GM18909 (cell line): ENCODE measurements around the gene FAM47E.
"Not testable (repeated sequence)": the region's sequence is repeated elsewhere in the genome, so short reads cannot be mapped to it uniquely, and the experiment has no call there.

Source experiments
- ATAC-seq: cut with Tn5 transposase; IDR thresholded peaks from one replicate; pipeline ENCODE4 v1.9.1; 2021; ENCODE audit warnings: mild to moderate bottlenecking; ENCODE audit not compliant: unreplicated experiment, poor library complexity

The FAM47E gene

DNA sequence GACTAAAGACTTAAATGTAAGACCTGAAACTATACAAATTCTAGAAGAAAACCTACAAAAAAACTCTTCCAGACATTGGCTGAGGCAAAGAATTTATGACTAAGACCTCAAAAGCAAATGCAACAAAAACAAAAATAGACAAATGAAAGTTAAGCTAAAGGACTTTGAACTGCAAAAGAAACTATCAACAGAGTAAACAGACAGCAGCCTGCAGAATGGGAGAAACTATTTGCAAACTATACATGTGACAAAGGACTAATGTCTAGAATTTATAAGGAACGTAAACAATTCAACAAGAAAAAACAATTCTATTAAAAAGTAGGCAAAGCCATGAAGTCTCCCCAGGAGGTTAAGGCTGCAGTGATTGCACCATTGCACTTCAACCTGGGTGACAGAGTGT, 9.1 kb downstream of the FAM47E start:
- ATAC-seq: no peak

DNA sequence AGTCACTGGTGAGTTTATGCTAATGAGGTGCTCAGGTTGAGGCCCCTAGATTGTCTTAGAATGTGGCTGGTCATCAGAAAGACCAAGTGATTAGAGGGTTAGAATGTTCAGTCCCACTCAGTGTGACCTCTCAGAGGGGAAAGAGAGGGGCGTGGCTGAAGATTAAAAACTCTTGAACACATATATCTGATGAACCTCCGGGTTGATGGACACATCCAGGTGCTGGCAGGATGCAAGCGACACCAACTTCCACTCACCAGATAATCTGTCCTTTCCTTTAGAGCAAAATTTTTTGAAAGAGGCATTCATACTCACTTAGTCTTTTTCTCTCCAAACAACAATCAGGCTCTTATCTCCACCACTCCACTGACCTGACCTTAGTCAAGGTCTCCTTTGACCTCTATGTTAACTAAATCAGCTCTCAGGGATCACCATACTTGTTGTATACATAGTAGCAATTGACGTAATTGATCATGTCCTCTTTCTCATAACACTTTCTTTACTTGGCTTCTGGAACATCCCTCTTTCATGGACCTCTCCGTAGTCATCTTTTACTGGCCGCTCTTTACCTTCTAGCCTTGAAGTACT, 14.2 kb downstream of the FAM47E start:
- ATAC-seq: no peak

DNA sequence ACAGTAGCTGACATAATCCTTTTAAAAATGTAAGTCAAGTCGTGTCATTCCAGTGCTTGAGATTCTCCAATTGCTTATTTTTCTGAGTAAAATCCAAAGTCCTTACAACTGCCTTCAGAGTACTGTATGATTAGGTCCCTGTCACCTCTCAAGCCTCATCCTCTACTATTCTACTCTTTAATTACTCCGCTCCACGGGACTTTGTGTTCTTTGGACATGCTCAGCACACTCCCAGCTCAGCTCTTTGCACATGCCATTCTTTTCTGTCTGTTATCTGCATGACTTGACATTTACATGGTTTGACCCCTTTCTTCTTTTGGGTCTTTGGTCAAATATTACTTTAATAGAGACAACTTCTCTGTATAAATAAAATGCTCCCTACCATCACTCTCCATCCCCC, 15.1 kb downstream of the FAM47E start:
- no peak for ATAC-seq

DNA sequence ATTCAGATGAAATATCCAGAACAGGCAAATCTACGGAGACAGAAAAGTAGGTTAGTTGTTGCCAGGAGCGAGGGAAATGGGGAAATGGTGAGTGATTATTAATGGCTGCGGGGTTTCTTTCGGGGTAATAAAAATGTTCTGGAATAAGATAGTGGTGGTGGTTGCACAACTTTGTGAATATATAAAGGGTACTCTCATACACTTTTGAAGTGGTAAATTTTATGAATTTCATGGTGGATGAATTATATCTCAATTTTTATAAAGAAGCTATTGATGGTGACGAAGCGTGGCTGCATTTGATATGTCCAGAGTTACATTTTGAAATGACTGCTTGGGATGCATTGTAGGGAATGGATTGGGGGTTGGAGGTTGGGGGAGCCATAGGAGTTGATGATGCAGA, 16.3 kb downstream of the FAM47E start:
- no peak for ATAC-seq

DNA sequence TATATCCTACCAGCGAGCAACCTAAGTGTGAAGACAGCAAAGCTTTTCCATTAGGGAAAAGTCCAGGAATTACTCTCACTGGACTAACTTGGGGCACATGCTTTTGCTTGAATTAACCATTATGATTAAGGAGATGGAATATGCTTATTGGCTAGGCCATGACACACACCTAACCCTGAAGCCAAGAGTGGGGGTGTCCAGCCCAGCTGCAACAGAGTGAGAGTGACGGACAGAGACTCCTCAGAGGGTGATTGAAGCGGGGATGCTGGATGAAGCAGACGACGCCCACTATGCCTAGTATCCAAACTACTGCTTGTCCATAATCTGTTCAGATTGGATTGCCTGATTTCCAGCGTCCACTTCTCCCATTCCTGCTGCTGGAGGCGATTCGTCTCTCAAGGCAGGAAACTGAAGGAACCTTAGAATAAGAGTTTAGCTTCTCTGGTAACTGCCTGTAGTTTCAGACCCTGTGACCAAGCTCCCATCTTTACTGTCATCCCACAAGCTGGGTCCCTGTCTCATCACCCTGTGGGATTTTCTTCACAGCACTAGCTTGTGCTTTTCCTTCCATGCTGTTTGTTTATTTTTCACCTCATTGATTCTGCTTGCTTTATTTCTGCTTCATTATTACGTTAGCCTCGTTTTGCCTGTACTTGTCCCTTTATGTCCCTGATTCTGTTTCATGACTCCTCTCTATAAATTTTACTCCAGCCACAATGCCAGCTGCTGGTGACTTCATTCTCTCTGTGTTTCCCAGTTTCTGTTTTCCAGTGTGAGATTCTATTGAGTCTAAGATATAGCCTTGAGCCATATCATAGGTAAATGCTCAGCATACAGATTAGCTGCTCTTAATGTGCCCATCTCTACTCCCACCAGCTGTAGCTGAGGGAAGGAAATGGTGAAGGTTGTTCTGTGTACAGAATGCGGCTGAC, 19.0 kb downstream of the FAM47E start:
- no peak for ATAC-seq

DNA sequence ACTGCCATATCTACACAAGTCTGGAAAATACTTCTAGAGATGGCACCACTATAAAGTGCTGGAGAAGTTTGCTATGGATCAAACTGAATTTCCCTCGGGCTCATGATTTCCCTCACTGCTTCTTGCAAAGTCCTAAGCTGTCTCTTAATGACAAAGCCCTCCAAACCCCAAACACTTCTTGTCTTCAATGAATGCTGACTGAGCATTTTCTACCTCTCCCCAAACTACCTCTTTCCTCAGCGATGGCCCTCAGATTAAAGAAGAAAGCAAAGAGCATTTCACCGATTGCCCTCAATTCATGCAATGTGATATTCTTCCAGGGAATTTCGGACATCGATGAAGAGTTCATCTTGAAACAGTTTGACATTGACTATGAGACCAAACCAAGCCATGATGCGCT, 19.7 kb downstream of the FAM47E start:
- ATAC-seq: no peak

DNA sequence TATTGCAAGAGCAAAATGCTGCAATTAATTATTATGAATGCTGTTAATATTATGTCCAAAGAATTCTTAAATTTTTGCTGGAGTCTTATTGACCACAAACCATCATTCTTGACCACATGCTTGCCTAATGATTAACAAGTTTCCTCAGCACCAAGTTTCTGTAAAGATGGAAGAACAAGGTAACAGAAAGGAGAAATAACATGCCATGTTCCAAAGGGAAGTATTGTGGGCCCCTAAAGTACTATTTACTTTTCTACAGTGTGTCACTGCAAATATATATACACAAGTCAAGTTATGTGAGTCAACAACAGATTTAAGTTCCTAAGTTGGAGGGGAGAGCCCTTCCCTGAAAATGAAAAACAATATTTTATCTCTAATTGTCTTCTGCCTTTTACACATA, 20.6 kb downstream of the FAM47E start:
- ATAC-seq: no peak

DNA sequence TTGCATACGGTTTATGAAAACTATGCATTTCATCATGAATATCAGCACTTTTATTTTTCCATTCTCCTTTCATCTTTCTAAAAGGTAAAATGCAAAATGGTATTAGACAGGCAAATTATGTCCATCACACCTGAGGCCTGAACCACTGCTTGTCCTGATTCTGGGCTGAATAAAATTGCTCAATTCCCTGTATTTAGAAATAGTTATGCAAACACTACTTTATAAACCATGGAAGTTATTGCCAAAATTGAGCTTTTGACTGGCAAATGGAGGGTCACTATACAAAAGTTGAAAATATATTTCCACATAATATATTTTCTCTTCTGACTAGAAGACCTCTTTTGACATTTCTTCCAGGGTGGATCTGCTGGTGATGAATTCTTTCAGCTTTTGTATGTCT, 21.1 kb downstream of the FAM47E start:
- no peak for ATAC-seq

DNA sequence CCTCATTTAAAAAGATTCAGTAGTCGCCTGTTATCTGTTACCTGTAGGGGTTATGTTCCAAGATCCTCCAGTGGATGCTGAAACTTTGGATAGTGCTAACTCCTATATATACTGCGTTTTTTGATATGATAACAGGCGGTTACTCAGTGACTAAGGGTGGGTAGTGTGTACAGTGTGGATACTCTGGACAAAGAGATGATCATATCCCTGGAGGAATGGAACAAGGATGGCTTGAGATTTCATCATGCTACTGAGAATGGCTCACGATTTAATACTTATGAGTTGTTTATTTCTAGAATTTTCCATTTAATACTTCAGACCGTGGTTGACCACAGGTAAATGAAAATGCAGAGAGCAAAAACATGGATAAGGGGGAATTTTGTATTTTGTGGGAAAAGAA, 21.5 kb downstream of the FAM47E start:
- no peak for ATAC-seq

DNA sequence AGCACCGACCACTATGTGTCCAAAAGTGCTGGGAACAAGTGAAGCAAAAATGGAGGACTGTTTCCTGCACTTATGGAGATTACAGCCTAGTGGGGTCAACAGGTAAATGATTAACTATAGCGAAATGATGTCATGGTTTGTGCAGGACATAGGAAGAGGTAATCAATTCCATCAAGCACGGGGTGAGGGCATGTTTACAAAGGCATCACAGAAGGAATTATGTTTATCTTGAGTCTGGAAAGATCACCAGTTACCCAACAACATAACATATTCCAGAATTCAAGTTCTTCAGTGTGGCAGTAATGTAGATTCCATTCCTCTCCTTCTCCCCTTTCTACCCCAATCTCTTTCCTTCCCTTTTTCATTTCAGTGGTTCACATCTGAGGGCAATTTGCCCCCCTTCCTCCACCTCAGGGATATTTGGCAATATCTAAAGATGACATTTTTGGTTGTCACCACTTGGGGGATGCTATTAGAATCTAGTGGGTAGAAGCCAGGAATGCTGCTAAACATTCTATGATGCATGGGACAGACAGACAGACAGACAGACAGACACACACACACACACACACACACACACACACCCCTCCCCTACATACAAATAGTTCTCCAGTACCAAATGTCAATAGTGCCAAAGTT, 24.1 kb downstream of the FAM47E start:
- no peak for ATAC-seq

DNA sequence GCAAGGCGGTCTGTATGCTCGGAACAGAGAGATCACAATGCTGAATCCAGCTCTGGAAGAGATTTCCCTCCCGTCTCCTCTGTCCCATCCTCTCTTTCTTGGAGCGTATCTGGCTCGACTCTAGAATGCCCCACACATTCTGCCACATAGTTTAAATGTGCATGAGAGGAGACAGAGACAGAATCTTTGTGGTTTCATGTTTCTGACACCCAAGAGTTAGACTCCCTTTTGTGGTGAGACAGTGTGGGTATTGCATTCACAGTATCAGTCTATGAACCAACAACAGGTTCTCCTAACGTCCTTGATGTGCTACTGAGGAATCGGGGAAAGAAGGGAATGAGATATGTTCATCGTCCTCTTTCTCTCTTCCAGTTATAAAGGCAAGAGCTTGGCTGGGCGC, 25.3 kb downstream of the FAM47E start:
- no peak for ATAC-seq

DNA sequence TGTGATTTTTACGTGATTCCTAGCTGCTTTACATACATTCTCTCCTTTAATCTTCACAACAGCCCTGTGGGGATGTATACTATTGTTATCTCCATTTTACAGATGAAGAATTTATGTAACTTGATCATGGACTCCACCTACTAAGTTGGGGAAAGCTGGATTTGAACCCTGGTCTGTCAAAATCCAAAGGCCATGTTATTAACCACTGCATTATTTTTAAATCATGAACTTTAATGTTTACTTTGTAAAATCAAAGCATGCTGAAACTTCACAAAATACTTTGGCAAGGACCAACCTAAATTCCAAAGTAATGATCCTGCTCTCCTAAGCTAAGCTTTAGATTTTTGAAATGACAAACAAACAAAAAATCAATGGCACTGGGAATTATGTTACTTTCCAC, 26.1 kb downstream of the FAM47E start:
- ATAC-seq: no peak

DNA sequence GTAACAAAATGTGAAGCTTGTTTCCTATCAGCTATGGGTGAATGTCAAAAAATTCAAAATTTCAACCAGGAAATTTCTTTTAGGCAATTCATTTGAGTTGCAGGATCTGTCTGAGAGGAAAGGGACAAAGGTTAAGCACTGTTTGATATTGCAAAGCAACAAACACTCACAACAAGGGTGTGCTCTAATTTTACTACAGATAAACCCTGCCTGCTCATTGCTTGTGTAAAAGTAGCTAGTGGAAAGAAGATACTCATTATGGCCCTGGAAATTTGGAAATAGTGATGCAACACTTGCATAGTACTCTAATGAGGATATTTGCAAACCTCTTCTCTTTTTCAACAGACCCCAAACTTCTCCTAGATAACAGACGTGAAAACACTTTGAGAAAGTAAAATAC, 27.1 kb downstream of the FAM47E start:
- no peak for ATAC-seq

DNA sequence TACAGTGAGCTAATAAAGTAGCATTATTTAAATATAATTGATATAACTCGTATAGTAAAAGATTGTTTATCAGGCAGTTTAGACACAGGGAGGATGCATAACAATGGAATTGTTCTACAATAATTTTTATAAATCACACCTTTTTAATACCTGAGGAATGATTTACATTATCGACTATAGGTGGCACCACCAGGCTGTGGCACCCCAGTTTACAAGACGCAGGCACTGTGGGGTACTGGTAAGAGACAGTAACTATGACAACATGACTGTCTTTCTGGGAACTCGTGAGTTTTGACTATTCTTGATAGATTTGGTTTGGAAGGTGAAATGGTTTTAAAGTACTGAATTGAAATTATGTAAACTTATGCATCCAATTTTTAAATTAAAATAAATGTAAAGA, 27.9 kb downstream of the FAM47E start:
- ATAC-seq: no peak

DNA sequence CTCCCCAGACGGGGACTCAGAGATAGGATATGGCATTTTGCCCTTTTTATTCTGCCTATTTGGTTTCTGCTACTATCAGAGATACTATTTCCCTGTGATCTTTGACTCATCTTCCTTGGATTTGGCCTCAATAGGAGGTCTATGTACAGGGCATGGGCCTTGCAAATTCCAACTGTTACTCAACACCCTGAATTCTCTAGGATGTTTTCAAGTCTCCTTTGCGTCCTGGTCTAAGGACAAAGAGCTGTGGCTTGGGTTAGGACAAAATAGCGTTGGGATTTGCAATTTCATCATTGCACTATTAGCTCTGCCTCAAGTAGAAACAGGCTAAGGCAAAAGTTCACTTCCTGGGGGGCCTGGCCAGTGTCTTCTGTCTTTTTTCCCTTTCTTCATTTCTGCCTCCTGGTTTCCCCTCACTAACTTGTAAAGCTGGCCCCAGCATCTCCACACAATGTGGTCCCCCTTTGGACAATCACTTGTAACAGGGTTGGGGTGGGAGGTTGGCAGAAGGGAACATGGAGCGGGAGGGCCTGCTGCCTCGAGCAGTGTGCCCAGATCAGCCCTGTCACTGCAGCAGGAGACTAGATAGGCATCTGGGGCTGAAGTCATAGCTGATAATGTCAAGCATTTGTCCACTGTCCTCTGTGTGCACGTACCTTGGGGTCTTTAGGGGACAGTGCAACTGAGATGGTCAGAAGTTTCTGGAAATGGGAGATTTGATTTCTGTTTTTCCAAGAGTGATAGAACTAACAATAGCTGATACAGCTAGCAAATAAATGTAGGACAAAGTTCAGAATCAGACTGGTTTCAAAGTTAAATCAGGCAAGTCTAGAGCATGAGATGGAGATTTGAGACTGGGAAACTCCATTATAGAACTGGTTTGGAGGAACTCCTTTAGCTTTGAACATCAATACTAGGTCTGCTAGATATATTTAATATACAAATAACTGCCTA, 29.2 kb downstream of the FAM47E start:
- ATAC-seq: no peak

DNA sequence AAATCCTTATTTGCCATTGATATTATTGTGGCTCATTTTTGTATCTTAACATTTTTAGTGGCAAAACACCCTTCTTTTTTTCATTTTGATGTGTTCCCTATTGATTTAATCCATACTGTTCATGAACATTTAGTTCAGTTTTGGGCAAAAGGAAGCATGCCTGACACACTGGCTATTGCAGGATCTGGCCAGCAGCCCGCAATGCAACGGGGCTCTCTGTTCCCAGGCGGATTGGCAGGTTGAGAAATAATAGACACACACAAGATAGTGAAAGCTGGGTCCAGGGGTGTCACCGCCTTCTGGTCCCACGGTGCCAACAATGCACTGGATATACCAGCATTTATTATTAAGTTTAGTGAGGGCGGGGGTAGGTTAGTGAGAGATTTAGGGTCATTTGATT, 30.1 kb downstream of the FAM47E start:
- not testable (repeated sequence) for ATAC-seq

DNA sequence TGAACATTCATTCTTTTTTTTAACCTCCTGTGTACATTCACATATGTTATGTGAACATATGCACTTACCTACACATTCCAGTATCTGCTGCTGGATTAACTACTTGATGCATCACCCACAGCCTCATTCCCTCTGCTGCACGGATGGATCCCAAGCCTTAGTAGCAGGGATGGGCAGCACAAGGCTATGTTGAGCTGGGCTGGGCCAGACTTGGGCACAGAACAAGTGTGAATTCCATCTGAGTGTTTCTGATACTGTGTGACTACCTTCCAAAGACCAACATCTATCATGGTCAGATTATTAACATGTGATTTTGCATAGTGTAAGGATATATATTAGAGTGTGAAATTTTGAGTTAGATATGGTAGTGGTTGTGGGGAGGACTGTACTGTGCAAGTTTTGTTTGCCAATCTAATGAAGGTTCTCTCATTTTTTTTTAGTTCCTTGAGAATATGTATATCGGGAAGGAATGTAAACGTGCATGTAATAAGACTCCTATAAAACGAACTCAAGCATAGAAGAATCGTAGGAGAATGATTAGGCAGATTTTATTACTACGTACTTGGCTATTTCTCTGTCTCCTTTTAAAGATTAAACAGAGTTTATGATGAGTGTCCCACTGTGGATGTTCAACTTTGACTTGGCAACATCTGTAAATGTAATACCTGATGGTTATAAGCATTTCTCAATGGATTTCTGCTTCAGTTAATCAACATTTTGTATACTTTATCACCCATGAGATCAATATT, 31.6 kb downstream of the FAM47E start:
- ATAC-seq: no peak

DNA sequence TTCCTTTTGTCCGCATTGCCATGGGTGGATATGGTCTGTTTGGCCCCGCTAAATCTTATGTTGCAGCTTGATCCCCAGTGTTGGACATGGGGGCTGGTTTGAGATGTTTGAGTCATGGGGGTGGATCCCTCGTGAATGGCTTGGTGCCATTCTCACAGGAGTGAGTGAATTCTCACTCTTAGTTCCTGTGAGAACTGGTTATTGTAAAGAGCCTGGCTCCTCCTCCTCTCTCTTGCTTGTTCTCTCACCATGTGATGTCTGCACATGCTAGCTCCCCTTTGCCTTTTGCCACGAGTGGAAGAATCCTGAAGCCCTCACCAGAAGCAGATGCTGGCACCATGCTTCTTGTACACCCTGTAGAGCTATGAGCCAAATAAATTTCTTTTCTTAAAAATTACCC, 32.4 kb downstream of the FAM47E start:
- no peak for ATAC-seq

DNA sequence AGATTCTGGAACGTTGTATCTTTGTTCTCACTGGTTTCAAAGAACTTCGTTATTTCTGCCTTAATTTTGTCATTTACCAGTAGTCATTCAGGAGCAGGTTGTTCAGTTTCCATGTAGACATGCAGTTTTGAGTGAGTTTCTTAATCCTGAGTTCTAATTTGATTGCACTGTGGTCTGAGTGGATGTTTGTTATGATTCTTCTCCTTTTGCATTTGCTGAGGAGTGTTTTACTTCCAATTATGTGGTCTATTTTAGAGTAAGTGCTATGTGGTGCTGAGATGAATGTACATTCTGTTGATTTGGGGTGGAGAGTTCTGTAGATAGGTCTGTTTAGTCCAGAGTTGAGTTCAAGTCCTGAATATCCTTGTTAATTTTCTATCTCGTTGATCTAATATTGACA, 36.3 kb downstream of the FAM47E start:
- not testable (repeated sequence) for ATAC-seq

DNA sequence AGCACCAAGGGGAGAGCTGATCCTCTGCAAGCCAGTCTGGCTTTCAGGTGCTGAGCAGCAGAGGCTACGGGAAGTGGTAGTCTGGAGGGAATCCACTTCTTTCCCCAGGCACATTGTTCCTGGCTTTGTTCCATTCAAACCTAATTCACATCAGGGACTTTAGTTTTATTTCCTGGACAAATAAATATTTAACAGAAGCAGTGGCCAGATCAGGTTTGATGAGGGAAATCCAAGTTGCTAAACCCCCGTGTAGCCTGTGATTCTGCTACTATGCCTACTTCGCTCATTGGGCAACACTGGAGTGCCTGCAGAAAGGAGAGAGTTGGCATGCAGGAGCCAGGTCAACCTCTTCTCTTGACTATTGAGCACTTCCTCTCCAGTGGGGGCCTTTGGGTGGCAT, 41.2 kb downstream of the FAM47E start:
- no peak for ATAC-seq
